Measurements from ENCODE around the gene CACNA2D2. TPM values are rescaled to one million over a fixed set of nuclear protein-coding genes. Genes with fewer than 3 reads are reported as not detected.

Gene CACNA2D2
- total and polyA plus RNA-seq, 2 donors (not counting 1 experiment from before 2014, with no cell fraction given): 0.06 TPM; not detected in 1

DNA sequence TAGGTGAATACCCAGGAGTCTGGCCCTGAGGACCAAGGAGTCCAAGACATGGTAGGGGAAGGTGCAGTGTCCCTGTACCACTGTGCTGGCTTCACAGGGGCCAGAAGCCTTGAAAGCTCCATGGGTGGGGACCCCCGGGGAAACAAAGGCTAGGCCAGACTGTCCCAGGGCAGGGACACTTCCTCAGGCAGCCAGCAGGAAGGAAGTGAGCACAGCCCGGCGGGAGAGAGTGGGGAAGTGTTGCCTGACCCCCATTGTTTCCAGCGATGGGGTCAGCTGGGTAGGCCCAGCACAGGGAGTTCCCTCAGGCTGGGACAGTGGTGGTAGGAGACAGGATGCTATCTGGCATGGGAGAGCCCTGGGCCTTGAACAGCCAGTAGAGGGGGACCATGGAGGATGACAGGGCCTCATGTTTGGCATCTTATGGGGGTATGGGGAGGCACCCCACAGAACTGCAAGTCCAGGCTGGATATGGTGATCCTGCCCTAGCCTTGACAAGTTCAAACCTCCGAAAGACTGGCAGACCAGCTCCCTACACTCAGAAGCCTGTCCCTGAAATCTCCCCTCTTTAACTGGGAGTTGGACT, 179.7 kb downstream of the CACNA2D2 start:
- Histone ChIP-seq H2AFZ (ENCODE audit: low read length) (no peak overlapping the region), H3K9ac (ENCODE audit: insufficient read depth, low read length) (no peak overlapping the region), H3K36me3 (ENCODE audit: control insufficient read depth, insufficient read depth, low read length) (peaks cover 8% of the 10 kb centered on the region), H4K20me1 (ENCODE audit: control insufficient read depth, extremely low read depth, insufficient read depth, low read length) (no peaks in the 10 kb centered on the region), H3K9me3 (ENCODE audit: control insufficient read depth, insufficient read depth, low read depth, low read length) (no peaks in the 10 kb centered on the region), H3K4me1 (ENCODE audit: control insufficient read depth, extremely low read depth, insufficient read depth, low read length) (peaks cover 10% of the 10 kb centered on the region), H3K27ac (ENCODE audit: insufficient read depth, low read length) (no peak overlapping the region), H3K4me3 (replicated peaks in 1 of 4; ENCODE audit: control extremely low read depth in 1 of 4, insufficient read depth in 1 of 4, low read depth in 3 of 4, low read length in 4 of 4) (no peak overlapping the region), H3K4me2 (ENCODE audit: extremely low read depth, insufficient read depth, low read length) (no peak overlapping the region), H3K79me2 (ENCODE audit: control insufficient read depth, insufficient read depth, low read length) (peaks cover 31% of the 10 kb centered on the region), H3K27me3 (ENCODE audit: control insufficient read depth, insufficient read depth, low read length) (no peaks in the 10 kb centered on the region)
- TF ChIP-seq, protein P1, sequence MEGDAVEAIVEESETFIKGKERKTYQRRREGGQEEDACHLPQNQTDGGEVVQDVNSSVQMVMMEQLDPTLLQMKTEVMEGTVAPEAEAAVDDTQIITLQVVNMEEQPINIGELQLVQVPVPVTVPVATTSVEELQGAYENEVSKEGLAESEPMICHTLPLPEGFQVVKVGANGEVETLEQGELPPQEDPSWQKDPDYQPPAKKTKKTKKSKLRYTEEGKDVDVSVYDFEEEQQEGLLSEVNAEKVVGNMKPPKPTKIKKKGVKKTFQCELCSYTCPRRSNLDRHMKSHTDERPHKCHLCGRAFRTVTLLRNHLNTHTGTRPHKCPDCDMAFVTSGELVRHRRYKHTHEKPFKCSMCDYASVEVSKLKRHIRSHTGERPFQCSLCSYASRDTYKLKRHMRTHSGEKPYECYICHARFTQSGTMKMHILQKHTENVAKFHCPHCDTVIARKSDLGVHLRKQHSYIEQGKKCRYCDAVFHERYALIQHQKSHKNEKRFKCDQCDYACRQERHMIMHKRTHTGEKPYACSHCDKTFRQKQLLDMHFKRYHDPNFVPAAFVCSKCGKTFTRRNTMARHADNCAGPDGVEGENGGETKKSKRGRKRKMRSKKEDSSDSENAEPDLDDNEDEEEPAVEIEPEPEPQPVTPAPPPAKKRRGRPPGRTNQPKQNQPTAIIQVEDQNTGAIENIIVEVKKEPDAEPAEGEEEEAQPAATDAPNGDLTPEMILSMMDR (conservative IDR thresholded peaks at IDR 0.05 in 1 of 2, IDR thresholded peaks at IDR 0.05 in 1 of 2; ENCODE audit: low read depth in 1 of 2, low read length in 2 of 2): no peak
- no peak for TF ChIP-seq EZH2 (IDR thresholded peaks at IDR 0.05; ENCODE audit: low read length, missing control alignments)
- no peak for DNase-seq (ENCODE audit: low read depth in 2 of 2)

DNA sequence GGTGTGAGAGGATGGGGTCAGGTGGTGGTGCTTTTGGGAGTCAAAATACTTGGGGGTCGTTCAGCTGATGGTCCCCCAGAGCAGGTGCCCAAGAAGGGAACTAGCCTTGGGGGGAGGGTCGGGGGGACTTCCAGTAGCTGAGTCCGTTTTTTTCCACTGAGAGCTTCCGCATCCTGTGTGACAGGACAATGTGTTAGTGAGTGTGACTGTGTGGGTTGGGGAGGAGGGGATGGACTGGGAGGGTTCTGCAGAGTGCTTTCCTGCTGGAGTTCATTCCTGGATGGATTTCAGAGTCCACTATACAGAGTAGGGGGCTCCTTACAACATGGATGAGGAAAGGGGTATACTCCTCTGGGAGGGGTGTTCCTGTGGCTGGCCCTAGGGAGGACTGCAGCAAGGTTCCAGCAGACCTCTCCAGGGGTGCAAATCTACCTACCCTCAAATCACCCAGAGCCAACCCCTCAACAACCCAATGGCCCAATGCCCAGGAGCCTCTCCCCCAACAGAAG, 180.3 kb downstream of the CACNA2D2 start:
- H3K36me3 ChIP-seq (ENCODE audit: control insufficient read depth, insufficient read depth, low read length): peaks cover 14% of the 10 kb centered on the region
- no peak overlapping the region for H3K27ac ChIP-seq (ENCODE audit: insufficient read depth, low read length)
- H2AFZ ChIP-seq (ENCODE audit: low read length): no peak overlapping the region
- H3K4me2 ChIP-seq (ENCODE audit: extremely low read depth, insufficient read depth, low read length): no peak overlapping the region
- H3K4me3 ChIP-seq (replicated peaks in 1 of 4; ENCODE audit: control extremely low read depth in 1 of 4, insufficient read depth in 1 of 4, low read depth in 3 of 4, low read length in 4 of 4): no peak overlapping the region
- DNase-seq (ENCODE audit: low read depth in 2 of 2): no peak
- peaks cover 8% of the 10 kb centered on the region for H3K4me1 ChIP-seq (ENCODE audit: control insufficient read depth, extremely low read depth, insufficient read depth, low read length)
- H3K79me2 ChIP-seq (ENCODE audit: control insufficient read depth, insufficient read depth, low read length): peaks cover 34% of the 10 kb centered on the region
- no peaks in the 10 kb centered on the region for H4K20me1 ChIP-seq (ENCODE audit: control insufficient read depth, extremely low read depth, insufficient read depth, low read length)
- H3K27me3 ChIP-seq (ENCODE audit: control insufficient read depth, insufficient read depth, low read length): no peaks in the 10 kb centered on the region
- no peaks in the 10 kb centered on the region for H3K9me3 ChIP-seq (ENCODE audit: control insufficient read depth, insufficient read depth, low read depth, low read length)
- TF ChIP-seq, protein P1 (conservative IDR thresholded peaks at IDR 0.05 in 1 of 2, IDR thresholded peaks at IDR 0.05 in 1 of 2; ENCODE audit: low read depth in 1 of 2, low read length in 2 of 2): no peak
- no peak for TF ChIP-seq EZH2 (IDR thresholded peaks at IDR 0.05; ENCODE audit: low read length, missing control alignments)
- no peak overlapping the region for H3K9ac ChIP-seq (ENCODE audit: insufficient read depth, low read length)

DNA sequence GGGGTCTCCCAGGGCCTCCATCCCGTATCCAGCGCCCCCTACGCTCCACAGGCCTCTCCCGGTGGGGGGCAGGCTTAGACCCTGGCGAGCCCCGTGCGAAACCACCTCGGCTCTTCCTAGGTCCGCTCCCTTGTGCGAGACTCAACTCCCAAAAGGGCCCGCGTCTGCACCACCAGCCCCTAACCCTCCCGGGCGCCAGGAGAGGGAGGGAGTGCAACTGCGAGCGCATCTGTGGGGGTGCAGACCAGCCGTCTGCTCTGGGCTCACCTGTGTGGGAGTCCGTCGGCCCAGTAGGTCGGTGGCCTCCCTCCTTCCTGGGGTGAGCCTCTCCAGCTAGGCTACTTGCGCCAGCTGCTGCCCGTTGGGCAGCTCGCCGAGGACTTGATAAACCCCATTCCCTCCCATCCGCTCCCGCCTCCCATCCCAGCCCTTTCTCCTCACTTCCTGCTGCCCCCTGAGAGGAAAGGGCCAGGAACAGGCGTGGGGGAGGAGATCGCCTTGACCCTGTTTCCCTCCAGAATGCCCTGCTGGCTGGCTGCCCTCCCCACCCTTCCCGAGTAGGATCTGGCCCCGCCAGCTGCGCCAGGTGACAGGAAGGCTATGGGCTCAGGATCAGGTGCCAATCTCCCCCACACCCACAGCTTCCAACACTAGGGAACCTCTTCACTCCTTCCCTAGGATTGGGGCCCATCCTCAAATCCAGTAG, 180.9 kb downstream of the CACNA2D2 start, which contains the start of gene HYAL2:
Gene HYAL2, minus strand, starts transcription at position 360 of the 706 bp plus-strand sequence. CDS start 2,256 bp downstream, outside the sequence.
- Histone ChIP-seq H4K20me1 (ENCODE audit: control insufficient read depth, extremely low read depth, insufficient read depth, low read length) (no peaks in the 10 kb centered on the region), H3K4me2 (ENCODE audit: extremely low read depth, insufficient read depth, low read length) (peak within 1 kb of the TSS; percentile 69), H2AFZ (ENCODE audit: low read length) (peak within 1 kb of the TSS; percentile 95), H3K79me2 (ENCODE audit: control insufficient read depth, insufficient read depth, low read length) (peaks cover 32% of the 10 kb centered on the region), H3K4me3 (replicated peaks in 1 of 4; ENCODE audit: control extremely low read depth in 1 of 4, insufficient read depth in 1 of 4, low read depth in 3 of 4, low read length in 4 of 4) (peak within 1 kb of the TSS; percentile 64 to 69 (median 66)), H3K27me3 (ENCODE audit: control insufficient read depth, insufficient read depth, low read length) (no peaks in the 10 kb centered on the region), H3K27ac (ENCODE audit: insufficient read depth, low read length) (peak within 1 kb of the TSS; percentile 99), H3K9ac (ENCODE audit: insufficient read depth, low read length) (peak within 1 kb of the TSS; percentile 99), H3K36me3 (ENCODE audit: control insufficient read depth, insufficient read depth, low read length) (peaks cover 18% of the 10 kb centered on the region), H3K4me1 (ENCODE audit: control insufficient read depth, extremely low read depth, insufficient read depth, low read length) (peaks cover 8% of the 10 kb centered on the region), H3K9me3 (ENCODE audit: control insufficient read depth, insufficient read depth, low read depth, low read length) (no peaks in the 10 kb centered on the region)
- TF ChIP-seq, protein P1 (conservative IDR thresholded peaks at IDR 0.05 in 1 of 2, IDR thresholded peaks at IDR 0.05 in 1 of 2; ENCODE audit: low read depth in 1 of 2, low read length in 2 of 2): no peak
- no peak for TF ChIP-seq EZH2 (IDR thresholded peaks at IDR 0.05; ENCODE audit: low read length, missing control alignments)
- no peak for DNase-seq (ENCODE audit: low read depth in 2 of 2)

All from fibroblast of lung (primary cell).